ENCODE measurements around the gene LNPK.

LNPK gene

DNA sequence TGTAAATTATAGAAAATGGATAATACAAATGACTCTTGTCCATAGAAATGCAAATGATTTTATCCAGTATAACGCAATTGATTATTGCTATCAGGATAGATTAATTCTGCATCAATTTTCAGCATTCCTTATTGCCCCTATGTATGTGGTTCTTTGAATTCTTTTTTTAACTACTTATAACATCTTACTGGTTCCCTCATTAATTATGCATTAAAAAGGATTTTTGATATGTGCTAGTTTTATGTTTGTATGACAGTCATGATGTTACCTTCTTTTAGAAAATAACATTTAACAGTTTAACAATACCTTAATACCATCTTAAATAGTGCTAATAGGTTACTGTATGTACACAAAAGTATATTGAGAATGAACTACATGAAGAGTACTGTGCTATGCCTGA, 20.0 kb upstream of the LNPK start:
- no peak for FAIRE-seq
- TF ChIP-seq, protein P1, sequence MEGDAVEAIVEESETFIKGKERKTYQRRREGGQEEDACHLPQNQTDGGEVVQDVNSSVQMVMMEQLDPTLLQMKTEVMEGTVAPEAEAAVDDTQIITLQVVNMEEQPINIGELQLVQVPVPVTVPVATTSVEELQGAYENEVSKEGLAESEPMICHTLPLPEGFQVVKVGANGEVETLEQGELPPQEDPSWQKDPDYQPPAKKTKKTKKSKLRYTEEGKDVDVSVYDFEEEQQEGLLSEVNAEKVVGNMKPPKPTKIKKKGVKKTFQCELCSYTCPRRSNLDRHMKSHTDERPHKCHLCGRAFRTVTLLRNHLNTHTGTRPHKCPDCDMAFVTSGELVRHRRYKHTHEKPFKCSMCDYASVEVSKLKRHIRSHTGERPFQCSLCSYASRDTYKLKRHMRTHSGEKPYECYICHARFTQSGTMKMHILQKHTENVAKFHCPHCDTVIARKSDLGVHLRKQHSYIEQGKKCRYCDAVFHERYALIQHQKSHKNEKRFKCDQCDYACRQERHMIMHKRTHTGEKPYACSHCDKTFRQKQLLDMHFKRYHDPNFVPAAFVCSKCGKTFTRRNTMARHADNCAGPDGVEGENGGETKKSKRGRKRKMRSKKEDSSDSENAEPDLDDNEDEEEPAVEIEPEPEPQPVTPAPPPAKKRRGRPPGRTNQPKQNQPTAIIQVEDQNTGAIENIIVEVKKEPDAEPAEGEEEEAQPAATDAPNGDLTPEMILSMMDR (IDR thresholded peaks at IDR 0.05; ENCODE audit: insufficient read depth, missing control alignments): no peak
- DNase-seq (ENCODE audit: insufficient read length, low spot score): no peak

DNA sequence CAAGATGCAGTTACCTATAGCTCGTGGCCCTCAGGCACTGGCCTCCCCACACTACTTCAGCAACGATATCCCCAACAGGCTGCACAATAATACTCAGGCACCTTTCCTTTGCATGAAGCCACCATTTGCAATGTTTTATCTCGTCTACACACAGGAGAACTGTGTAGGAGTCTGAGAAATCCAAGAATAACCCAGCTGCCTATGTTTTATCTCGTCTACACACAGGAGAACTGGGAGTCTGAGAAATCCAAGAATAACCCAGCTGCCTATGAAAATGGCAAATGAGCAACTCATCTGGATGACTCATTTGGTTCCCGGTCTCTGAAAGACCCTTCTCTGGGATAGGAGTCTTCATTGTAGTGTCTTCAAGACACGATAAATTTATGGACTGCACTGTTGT, 18.3 kb upstream of the LNPK start:
- TF ChIP-seq, protein P1 (IDR thresholded peaks at IDR 0.05; ENCODE audit: insufficient read depth, missing control alignments): no peak
- DNase-seq (ENCODE audit: insufficient read length, low spot score) (no peak), FAIRE-seq (no peak)

DNA sequence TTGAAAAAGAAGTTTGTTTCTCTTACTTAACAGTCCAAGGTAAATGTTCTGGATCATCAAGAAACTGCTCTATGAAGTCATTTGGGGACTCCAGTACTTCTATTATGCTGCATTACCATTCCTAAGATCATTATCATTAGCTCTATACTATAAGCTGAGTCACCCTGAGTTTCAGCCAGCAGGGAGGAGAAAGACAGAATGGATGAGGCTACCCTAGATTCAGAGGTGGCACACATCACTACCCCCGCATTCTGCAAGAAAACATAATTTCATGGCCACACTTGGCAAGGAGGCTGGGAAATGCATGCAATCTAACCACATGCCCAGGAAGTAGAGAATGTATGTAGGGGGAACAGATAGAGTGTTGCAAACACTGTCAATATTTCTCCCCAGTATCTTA, 16.6 kb upstream of the LNPK start:
- no peak for FAIRE-seq
- TF ChIP-seq, protein P1 (IDR thresholded peaks at IDR 0.05; ENCODE audit: insufficient read depth, missing control alignments): no peak
- DNase-seq (ENCODE audit: insufficient read length, low spot score): no peak

DNA sequence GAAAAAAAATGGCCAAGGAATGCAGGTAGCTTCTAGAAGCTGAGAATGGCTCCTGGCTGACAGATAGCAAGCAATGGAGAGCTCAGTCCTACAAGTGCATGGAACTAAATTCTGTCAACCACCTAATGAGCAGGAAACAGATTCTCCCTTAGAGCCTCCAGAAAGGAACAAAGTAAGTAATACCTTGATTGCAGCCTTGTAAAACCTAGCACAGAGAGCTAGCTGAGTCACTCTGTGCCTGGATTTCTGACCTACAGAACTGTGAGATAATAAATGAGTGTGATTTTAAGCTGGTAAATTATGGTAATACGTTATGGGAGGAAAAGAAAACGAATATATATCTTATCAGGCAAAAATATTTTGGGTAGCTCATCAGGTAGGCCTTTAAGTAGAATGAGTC, 7.4 kb upstream of the LNPK start:
- TF ChIP-seq, protein P1 (IDR thresholded peaks at IDR 0.05; ENCODE audit: insufficient read depth, missing control alignments): no peak
- no peak for FAIRE-seq
- DNase-seq (ENCODE audit: insufficient read length, low spot score): no peak

DNA sequence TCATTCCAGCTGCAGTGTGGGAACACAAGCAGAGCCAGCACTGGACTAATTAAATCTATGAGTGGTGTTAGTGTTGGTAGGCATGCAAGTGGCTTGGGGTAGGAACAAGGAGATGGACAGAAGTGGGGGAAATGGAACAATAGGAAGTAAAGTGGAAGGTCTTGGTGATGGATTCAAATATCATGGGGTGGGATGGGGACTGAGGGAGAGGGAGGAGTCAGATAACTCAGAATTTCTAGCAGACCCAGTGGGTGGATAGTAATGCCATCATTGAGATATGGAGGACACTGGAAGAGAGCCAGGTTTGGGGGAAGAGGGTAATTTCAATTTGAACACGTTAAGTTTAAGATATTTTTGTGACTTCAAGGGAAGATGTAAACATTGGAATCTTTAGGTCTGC, 2.9 kb upstream of the LNPK start:
- DNase-seq (ENCODE audit: insufficient read length, low spot score) (no peak), FAIRE-seq (no peak)
- TF ChIP-seq, protein P1 (IDR thresholded peaks at IDR 0.05; ENCODE audit: insufficient read depth, missing control alignments): no peak

DNA sequence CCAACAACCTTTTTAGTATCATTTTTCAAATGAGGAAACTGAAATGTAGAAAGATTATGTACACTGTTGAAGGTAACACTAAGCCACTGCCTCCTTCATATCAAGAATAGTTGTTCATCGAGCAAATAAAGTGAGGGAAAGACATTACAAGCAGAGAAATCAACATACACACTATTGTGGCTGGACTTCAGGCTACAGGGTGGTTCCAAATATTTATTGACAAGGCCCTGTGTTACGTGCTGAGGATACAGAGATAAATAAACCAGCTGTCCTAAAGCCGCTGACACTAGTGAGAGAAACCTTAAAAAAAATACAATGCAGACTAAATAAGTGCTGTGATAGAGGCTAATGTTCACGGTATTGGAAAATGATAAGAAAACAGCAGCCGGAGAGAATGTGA, 1.9 kb upstream of the LNPK start:
- FAIRE-seq: no peak
- no peak for DNase-seq (ENCODE audit: insufficient read length, low spot score)
- TF ChIP-seq, protein P1 (IDR thresholded peaks at IDR 0.05; ENCODE audit: insufficient read depth, missing control alignments): no peak

DNA sequence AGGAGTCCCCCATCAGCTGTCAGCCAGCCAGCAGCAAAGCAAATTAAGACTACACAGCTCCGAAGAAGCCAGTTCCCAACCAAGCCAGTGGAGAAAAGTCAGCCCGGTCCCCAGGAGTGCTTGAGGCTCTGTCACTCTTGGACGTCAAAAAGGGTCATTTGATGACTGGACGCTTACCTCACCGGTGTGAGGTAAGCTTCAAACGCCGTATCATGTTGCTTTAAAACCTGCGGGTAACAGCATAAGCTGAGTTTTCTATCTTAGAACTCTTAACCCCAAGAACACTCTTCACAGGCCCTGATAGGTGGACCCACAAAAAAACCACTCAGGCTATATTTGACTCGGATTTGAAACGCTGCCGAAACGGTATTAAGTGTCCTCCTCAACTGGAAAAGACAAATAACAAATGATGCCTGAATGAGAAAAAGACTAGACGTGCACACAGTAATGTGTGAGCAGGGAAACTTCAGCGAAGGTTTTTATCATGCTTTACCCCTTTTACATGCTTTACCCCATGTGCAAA, 682 bp upstream of the LNPK start:
- DNase-seq (ENCODE audit: insufficient read length, low spot score): no peak
- TF ChIP-seq, protein P1 (IDR thresholded peaks at IDR 0.05; ENCODE audit: insufficient read depth, missing control alignments): no peak
- FAIRE-seq: no peak
